Upper lobe of left lung (tissue), 4 donors: ENCODE measurements around the gene CATSPERB.

Experiments
- CTCF ChIP-seq, 6 experiments: fragments of 450-650 bp in 4 of 6; fragments of 200-600 bp in 2 of 6; sonication (generic) in 2 of 6; IDR thresholded peaks; one replicate each; pipeline ENCODE4 v1.5.1; 2016 to 2019; ENCODE audit warnings: antibody characterized with exemption in 6 of 6
- POLR2A ChIP-seq, 4 donors: fragments of 450-650 bp; IDR thresholded peaks; one replicate each; pipeline ENCODE4 v1.5.1; 2016 to 2017; ENCODE audit warnings: antibody characterized with exemption in 4 of 4, mild to moderate bottlenecking in 2 of 4

GRCh38 chr14:91729756-91730155, 2.1 kb downstream of the CATSPERB start:
- TF ChIP-seq CTCF (IDR thresholded peaks at IDR 0.05) (no peak), POLR2A (IDR thresholded peaks at IDR 0.05) (no peak)
